IPS DF 19.7 (cell line): ENCODE data around the gene EPC1.
"Not testable (repeated sequence)": the region's sequence is repeated elsewhere in the genome, so short reads cannot be mapped to it uniquely, and the experiment has no call there.

Source experiments
- DNase-seq: peaks from one replicate; pipeline ENCODE4 v3.0.0-alpha.2; 2013; ENCODE audit warnings: low read depth, low spot score

EPC1 gene

DNA sequence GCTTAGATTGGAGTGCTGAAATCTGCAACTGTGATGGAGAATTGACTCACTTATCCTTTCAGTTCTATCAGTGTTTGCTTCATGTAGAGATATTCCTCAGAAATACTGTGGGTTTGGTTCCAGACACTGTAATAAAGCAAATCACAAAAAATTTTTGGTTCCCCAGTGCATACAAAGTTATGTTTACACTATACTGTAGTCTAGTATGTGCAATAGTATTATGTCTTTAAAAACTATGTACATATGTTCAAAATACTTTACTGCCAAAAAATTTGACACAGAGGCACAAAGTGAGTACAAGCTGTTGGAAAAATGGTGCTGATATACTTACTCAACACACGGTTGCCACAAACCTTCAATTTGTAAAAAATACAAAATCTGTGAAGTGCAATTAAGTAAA, 112.5 kb downstream of the EPC1 start:
- DNase-seq: no peak

DNA sequence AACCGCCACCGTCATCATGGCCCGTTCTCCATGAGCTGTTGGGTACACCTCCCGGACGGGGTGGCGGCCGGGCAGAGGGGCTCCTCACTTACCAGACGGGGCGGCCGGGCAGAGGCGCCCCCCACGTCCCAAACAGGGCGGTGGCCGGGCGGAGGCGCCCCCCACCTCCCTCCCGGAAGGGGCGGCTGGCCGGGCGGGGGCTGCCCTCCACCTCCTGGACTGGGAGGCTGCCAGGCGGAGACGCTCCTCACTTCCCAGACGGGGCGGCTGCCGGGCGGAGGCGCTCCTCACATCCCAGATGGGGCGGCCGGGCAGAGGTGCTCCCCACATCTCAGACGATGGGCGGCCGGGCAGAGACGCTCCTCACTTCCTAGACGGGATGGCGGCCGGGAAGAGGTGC, 113.6 kb downstream of the EPC1 start:
- not testable (repeated sequence) for DNase-seq

DNA sequence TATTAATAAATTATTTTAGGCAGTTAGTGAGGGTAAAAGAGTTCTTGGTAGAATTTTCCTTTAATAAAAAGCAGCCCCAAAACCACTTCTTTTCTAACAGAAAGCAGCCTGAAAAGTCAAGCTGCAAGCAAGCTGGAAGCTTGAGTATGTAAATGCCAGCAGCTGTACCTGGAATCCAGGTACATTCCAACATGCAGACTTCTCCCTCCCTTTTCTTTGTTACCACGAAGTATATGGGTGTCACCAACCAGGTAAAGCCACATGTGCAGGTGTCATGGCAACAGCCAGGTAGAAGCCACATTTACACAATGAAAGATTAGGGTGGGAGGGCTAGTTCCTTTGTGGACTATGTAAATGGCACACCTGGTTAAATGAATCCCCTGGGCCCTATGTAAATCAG, 114.6 kb downstream of the EPC1 start:
- DNase-seq: peak; percentile 65

DNA sequence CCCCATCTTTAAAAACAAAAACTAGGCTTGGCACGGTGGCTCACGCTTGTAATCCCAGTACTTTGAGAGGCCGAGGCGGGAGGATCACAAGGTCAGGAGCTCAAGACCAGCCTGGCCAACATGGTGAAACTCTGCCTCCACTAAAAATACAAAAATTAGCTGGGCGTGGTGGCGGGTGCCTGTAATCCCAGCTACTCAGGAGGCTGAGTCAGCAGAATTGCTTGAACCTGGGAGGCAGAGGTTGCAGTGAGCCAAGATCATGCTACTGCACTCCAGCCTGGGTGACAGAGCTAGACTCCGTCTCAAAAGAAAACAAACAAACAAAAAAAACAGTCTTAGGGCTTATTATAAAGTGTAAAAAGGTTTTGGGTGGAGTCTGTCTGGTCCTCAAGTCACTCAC, 117.2 kb downstream of the EPC1 start:
- not testable (repeated sequence) for DNase-seq

DNA sequence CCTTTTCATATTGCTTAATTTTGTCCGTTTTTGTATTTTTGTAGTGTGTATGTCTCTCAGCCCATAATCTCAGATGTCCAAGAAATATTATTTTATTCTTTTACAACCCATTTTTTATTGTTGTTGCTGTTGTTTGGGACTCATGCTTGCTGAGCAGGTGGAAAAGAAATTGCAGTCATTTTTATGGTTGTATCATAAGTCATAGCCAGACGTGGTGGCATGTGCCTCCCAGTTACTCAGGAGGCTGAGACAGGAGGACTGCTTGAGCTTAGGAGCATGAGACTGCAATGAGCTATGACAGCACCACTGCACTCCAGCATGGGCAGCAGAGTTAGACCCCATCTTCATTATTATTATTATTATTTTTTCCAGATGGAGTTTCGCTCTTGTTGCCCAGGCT, 117.8 kb downstream of the EPC1 start:
- no peak for DNase-seq

DNA sequence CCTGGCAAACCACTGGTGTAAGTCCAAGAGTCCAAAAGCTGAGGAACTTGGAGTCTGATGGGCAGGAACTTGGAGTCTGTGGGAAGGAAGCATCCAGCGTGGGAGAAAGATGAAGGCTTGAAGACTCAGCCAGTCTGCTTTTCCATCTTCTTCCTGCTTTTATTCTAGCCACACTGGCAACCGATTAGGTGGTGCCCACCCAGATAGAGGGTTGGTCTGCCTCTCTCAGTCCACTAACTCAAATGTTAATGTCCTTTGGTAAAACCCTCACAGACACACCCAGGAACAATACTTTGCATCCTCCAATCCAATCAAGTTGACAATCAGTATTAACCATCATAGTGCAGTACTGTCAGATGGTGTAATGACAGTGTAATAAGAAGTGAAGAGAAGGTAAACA, 119.2 kb downstream of the EPC1 start:
- no peak for DNase-seq

DNA sequence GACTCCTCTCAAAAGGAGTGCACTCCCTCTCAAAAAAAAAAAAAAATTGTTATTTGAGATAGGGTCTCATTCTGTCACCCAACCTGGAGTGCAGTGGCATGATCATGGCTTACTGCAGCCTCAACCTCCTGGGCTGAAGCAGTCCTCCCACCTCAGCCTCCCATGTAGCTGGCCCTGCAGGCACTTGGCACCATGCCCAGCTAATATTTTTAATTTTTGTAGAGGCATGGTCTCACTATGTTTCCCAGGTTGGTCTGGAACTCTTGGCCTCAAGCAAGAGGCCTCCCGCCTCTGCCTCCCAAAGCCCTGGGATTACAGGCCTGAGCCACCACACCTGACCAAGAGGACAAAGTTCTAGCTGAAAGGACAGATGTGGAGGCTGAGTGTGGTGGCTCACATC, 120.3 kb downstream of the EPC1 start:
- DNase-seq: no peak

DNA sequence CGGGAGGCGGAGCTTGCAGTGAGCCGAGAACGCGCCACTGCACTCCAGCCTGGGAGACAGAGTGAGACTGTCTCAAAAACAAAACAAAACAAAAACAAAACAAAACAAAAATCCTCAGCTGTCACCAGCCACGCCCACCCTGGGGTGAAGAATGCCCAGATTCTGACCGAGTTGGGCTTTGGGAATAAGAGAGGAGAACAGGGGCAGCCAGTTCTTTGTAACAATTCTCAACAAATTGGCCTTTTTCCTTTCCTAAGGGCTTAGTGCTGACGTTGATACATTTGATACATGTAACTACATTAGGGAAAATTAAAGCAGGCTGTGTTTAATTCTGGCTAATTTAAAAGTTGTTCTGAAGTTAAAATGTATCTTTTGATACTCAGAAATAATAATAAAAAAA, 121.0 kb downstream of the EPC1 start:
- DNase-seq: no peak

DNA sequence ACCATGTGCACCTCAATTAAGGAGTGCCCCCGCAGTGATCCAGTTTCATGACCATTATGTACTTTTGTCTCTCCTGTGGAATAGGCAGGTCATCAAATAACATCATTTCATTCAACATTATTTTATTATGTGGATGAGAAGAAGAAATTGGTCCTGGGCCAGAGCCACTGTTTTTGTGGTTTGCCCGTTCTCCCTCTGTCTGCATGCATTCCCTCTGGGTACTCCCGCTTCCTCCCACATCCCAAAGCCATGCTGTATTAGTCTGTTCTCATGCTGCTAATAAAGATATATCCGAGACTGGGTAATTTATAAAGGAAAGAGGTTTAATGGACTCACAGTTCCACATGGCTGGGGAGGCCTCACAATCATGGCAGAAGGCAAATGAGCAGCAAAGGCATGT, 124.6 kb downstream of the EPC1 start:
- not testable (repeated sequence) for DNase-seq

DNA sequence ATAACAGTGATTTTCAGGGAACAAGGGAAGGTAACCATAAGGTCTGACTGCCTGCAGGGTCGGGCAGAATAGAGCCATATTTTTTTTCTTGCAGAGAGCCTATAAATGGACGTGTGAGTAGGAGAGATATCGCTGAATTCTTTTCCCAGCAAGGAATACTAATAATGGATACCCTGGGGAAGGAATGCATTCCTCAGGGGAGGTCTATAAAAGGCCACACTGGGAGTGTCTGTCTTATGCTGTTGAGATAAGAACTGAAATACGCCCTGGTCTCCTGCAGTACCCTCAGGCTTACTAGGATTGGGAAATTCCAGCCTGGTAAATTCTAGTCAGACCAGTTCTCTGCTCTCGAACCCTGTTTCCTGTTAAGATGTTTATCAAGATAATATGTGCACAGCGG, 127.8 kb downstream of the EPC1 start:
- not testable (repeated sequence) for DNase-seq

DNA sequence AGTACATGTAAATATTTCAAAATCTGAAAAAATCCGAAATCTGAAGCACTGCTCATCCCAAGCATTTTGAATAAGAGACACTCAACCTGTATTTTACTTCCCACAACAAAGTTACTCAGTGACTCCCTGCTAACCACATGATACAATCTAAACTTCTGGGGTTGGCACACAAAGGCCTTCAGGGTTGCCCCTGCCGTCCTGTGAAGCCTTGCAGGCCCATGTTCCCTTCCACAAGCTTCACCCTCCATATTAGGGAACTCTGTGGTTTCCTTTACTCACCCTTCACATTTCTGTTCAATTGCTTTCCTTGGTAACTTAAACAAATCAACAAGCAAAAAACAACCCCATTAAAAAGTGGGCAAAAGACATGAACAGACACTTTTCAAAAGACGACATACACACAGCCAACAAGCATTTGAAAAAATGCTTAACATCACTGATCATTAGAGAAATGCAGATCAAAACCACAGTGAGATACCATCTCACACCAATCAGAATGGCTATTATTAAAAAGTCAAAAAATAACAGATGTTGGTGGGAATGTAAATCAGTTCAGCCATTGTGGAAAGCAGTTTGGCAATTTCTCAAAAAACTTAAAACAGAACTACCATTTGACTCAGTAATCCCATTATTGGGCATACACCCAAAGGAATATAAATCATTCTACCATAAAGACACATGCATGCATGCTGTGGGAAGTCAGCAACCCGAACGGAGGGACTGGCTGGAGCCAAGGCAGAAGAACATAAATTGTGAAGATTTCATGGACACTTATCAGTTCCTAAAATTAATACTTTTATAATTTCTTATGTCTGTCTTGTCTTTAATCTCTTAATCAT, 128.5 kb downstream of the EPC1 start:
- not testable (repeated sequence) for DNase-seq
